Activated T-cell treated with anti-CD3 and anti-CD28 coated beads, Interleukin-2, amount 50 U/mL, for 48 hours (primary cell): ENCODE results near the gene FANCB.

Experiments
- DNase-seq, 2 experiments: peaks; one replicate each; pipeline ENCODE4 v3.0.0-alpha.2; 2020

The FANCB gene

DNA sequence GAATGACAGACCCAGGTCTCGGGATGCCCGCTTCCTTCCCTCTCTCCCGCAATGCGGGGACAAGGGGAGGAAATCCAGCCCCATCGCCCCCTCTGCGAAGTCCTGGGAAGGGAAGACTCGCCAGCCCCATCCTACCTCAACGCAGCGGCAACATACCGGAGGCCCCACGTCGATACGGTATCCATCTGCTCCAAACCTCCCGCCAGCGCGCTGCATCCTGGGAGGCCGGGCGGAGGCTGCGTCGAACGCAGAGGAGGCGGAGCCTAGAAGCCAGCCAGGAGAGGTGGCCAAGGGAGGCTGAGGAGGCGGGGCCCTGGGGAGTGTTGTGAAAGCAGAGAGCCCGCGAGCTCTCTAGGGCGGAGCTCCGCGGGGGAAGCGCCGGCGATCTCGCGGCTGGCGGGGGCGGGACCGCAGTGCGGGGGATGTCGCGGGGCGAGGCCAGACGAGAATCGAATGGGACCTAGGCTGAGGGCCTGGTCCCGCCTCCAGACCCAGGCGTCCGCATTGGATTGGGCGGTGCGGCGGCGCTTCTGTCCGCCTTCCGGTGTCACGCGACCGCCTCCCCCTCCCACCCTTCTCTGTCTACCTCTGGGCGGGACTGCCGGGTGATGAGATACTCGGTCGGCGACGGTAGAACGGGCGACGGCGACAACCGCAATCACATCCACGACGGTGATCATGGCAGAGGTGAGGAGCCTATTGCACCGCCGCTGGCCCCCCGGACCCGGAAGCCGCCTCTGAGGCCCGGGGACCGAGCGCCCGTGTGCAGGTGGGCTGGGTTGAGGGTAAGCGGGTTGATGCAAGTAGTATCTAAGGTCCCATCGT is at the start of gene FANCB, which contains the start of gene MOSPD2:
Gene FANCB, minus strand, starts transcription at position 219 of the 825 bp plus-strand sequence. CDS start 7,559 bp downstream, outside the sequence.
Gene MOSPD2, plus strand, starts transcription at position 571 of the 825 bp plus-strand sequence. Its CDS starts 108 bp downstream, at position 679.
- peak; percentile 92 to 94 for DNase-seq

GRCh38 chrX:14922437-14922836 is 49.6 kb upstream of the FANCB start:
- no peak for DNase-seq

- no peak for DNase-seq
Measured at GRCh38 chrX:14920196-14920595, 47.3 kb upstream of the FANCB start.

GRCh38 chrX:14919407-14919806 is 46.5 kb upstream of the FANCB start:
- DNase-seq = no peak

DNA sequence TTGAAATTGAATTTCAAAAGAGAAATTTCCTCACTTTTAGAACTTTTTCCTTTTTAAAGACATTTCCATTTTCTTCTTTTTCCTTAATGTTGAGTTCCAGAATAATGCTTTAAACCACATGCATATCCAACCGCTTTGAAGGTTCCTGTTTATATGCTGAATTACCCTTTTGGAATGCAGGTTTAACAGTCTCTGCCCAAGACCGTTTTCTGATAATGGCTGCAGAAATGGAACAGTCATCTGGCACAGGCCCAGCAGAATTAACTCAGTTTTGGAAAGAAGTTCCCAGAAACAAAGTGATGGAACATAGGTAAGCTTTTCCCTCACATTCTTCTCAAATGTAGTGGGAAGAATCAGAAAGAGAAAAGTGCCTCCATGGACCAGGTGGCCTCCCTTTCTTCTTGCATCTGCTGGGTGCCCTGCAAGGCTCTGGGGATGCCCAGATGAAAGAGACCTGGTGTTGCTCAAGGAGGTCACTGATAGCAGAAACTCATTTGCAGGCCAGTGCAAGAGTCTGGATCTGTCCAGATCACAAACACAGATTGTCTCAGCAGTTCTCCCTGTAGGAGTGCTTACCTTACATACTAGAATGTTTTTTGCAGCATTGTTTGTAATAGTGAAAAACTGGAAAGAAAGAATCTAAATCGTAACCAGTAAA is 43.3 kb upstream of the FANCB start:
- no peak for DNase-seq

GRCh38 chrX:14915596-14915995 is 42.7 kb upstream of the FANCB start:
- DNase-seq = no peak

GRCh38 chrX:14913241-14913640 is 40.4 kb upstream of the FANCB start:
- no peak for DNase-seq

- no peak for DNase-seq
Measured at GRCh38 chrX:14903891-14904290, 31.0 kb upstream of the FANCB start.

- no peak for DNase-seq
Measured at GRCh38 chrX:14902537-14902936, 29.7 kb upstream of the FANCB start.

DNA sequence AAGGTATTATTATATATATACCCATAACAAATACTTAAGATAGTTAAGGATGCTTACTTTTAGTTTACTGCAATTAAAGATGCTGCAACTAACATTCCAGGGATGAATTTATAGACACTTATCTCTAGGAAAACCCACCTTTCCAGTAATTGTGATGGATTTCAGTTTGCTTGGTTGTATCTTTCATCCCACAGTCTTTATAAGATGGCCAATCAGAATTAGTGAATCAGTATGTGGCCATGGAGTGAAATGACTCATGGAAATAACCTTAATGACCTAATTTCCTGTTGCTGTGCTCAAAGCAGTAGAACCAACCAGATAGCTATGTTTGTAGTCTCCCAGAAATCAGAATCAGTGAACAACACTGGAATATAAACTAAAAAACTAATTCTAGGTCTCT is 26.7 kb upstream of the FANCB start:
- DNase-seq = no peak

DNA sequence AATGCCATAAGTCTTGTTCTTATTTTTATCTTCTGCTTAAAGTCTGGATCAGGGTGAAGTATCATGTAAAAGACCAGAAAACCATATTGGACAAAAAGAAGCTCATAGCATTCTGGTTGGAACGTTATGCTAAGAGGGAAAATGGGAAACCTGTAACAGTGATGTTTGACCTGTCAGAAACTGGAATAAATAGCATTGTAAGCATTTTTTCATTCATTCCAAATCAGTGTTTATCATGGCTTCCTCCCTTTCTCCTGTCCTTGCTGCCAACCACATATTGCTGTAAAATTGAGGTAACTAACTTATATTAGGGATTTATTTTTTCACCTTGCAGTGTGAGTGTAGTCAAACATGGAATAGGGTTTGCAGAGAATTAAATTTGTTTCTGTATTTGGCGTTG is 24.2 kb upstream of the FANCB start:
- DNase-seq = no peak

DNA sequence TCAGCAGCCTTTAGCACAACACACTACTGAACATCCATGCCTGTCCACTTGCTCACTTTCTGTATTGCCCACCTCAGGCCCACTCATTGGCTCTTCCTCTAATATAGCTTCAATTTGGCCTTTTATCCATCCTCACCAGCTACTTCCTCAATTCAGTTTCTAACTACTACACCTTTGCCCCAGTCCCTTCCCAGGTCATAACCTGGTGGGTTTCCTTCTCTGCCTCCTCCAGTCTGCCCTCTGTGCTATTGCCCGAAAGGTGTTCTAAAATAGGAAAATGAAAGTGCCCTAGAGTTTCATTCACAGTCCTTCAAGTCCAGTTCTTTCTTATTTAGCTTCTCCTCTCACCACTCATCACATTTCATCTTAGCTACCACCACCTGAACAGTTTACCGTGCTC is 23.4 kb upstream of the FANCB start:
- DNase-seq = no peak

- no peak for DNase-seq
Measured at GRCh38 chrX:14886252-14886651, 13.4 kb upstream of the FANCB start.

DNA sequence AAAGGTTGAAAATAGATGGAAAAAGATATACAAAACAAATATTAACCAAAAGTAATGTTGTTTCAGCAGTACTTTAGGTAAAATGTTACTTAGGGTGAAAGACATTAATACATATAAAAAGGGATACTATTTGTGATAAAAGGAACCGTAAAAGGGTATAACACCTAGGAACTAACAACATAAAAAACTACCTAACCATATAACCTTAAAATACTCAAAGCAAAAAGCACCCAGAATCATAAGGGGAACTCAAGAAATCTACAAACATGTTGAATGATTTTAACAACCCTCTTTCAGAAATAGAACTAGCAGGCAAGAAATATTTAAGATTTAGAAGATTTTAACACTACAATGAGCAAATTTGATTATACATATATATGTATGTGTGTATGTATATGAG is 11.8 kb upstream of the FANCB start:
- DNase-seq = no peak

- no peak for DNase-seq
Measured at GRCh38 chrX:14883826-14884225, 11.0 kb upstream of the FANCB start.

- no peak for DNase-seq
Measured at GRCh38 chrX:14875624-14876023, 2.8 kb upstream of the FANCB start.

DNA sequence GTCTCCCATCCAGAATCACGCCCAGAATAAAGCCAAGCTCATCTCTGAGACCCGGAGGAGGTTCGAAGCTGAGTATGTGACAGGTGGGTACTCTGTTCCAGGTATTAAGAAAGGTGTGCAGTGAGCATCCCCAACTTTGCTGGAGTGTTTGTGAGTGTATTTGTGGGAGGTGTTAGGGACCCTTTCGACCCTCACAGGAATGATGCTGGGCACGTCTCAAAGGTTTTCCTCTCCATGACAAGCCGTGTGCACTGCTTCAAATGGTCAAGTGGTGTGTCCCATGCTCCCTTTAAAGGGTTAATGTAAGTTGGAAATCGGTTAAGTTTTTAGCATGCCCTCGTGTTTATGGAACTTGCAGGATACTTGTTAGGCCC is 794 bp upstream of the FANCB start:
- DNase-seq = no peak

DNA sequence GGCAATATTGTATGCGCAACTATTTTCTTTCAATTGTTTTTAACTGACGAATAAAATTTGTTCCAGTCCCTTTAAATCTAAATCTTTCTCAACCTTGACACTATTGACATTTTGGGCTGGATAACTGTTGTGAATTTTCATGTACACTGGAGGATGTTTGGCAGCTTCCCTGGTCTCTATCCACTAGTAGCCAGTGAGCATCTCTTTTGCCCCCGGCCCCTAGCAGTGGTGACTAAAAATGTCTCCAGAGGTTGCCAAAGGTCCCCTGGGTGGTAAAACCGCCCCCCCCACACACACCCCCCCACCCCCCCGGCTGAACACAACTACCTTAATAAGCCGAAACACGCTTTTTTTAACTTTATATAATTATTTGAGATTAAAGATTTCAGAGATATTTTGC is 514 bp downstream of the FANCB start:
- DNase-seq = no peak

DNA sequence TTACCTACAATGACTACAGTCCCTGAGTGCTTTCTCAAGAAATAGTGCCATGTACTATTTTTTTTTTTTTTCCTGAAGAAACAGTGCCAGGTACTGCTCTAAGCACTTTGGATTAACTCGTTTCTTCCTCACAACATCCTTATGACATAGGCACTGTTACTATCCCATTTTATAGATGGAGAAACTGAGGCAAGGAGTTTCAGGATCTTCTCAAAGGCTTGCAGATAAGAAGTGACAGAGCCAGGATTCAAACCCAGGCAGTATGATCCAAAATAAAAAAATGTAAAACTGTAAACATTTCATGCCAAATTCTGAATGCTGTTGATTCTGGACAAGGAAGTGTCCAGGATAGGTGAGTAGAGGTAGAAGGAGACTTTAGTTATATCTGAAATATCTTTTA is 1.1 kb downstream of the FANCB start:
- no peak for DNase-seq

GRCh38 chrX:14865201-14865600 is 7.7 kb downstream of the FANCB start:
- no peak for DNase-seq

- no peak for DNase-seq
Measured at GRCh38 chrX:14864631-14865030, 8.2 kb downstream of the FANCB start.

DNA sequence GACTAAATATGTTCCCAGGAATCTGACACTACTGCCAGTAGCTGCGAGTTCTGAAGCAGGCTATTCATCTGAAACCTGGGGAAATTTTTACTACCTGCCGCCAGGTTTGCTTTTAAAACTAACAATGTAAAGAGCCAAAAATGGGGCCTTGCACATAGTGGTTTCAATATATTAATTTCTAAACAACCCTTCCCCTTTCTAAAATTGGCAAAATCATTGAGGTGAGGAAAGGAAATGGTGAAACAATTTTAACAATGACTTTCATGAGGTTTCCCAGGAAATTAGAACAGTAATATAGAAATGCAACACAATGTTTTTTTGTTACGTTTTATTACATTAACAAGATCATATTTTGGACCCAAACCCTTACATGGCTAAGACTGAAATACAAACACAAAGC is 21.3 kb downstream of the FANCB start:
- no peak for DNase-seq

GRCh38 chrX:14843666-14844065 is 29.2 kb downstream of the FANCB start:
- DNase-seq = no peak

- no peak for DNase-seq
Measured at GRCh38 chrX:14837155-14837554, 35.7 kb downstream of the FANCB start.

- no peak for DNase-seq
Measured at GRCh38 chrX:14832586-14832985, 40.3 kb downstream of the FANCB start.
